H1 (cell line): Measurements from ENCODE around the gene MYCBPAP. TPM values are rescaled to one million over a fixed set of nuclear protein-coding genes. Genes with fewer than 3 reads are reported as not detected.

Experiments used
- CTCF ChIA-PET: fragments of 300-600 bp; sonication (Branson Sonifier 250); formaldehyde crosslinking; loops from one replicate; lab custom pipeline; 2021; ENCODE audit not compliant: partially characterized antibody; lab: Charles Lee
- POLR2A ChIA-PET: fragments of 300-600 bp; sonication (Branson Sonifier 250); formaldehyde crosslinking; loops from one replicate; lab custom pipeline; 2021; ENCODE audit warnings: inconsistent platforms; ENCODE audit not compliant: partially characterized antibody; lab: Charles Lee
- DNase-seq, 2 experiments: peaks; one replicate each; pipeline versions ENCODE4 v3.0.0 to v3.0.0-alpha.2; 2010 to 2022; ENCODE audit warnings: low spot score in 2 of 2, low read depth in 1 of 2, mixed read lengths in 1 of 2
- FAIRE-seq: peaks from 2 replicates; lab custom pipeline; 2011; peaks lifted over from hg19 to GRCh38; lab: Jason Lieb, UNC
- H2AFZ ChIP-seq: 2 replicates; pipeline ENCODE4 v1.8.1; 2012; ENCODE audit warnings: low read length, inconsistent platforms
- H2AK5ac ChIP-seq: 2 replicates; pipeline ENCODE4 v1.6.1; 2013; ENCODE audit warnings: low read depth, low read length
- H2BK120ac ChIP-seq: replicated peaks from 2 replicates; pipeline ENCODE3; 2013; ENCODE audit warnings: low read depth, low read length, inconsistent platforms
- H2BK12ac ChIP-seq: 2 replicates; pipeline ENCODE4 v1.6.1; 2013; ENCODE audit warnings: low read depth, low read length
- H2BK15ac ChIP-seq: 2 replicates; pipeline ENCODE4 v1.6.1; 2013; ENCODE audit warnings: low read length
- H2BK20ac ChIP-seq: 2 replicates; pipeline ENCODE4 v1.6.1; 2013; ENCODE audit warnings: low read length
- H2BK5ac ChIP-seq: 2 replicates; pipeline ENCODE4 v1.6.1; 2013; ENCODE audit warnings: low read depth, low read length
- H3K14ac ChIP-seq: 2 replicates; pipeline ENCODE4 v1.6.1; 2013; ENCODE audit warnings: inconsistent platforms; ENCODE audit not compliant: insufficient read length
- H3K18ac ChIP-seq: 2 replicates; pipeline ENCODE4 v1.6.1; 2013; ENCODE audit warnings: low read length; ENCODE audit errors: extremely low read depth
- H3K23ac ChIP-seq: 2 replicates; pipeline ENCODE4 v1.6.1; 2013; ENCODE audit warnings: inconsistent platforms; ENCODE audit not compliant: insufficient read length
- H3K23me2 ChIP-seq: 2 replicates; pipeline ENCODE4 v1.6.1; 2013; ENCODE audit warnings: low read depth, low read length
- H3K27ac ChIP-seq: 2 replicates; pipeline ENCODE4 v1.6.1; 2011; ENCODE audit warnings: low read depth, low read length, inconsistent platforms
- H3K27me3 ChIP-seq, 4 experiments: replicated peaks in 1 of 4; 1 replicate in 1 of 4; 2 replicates in 3 of 4; pipeline versions ENCODE4 v1.6.1 to v1.8.1; 2011 to 2013; ENCODE audit warnings: low read length in 3 of 4, mild to moderate bottlenecking in 3 of 4, inconsistent platforms in 2 of 4, mixed read lengths in 2 of 4, moderate library complexity in 1 of 4; ENCODE audit not compliant: control insufficient read depth in 3 of 4, insufficient read depth in 3 of 4; ENCODE audit errors: extremely low read depth in 1 of 4
- H3K36me3 ChIP-seq, 4 experiments: 2 replicates each; pipeline versions ENCODE4 v1.6.1 to v1.8.1; 2011 to 2013; ENCODE audit warnings: mild to moderate bottlenecking in 4 of 4, low read length in 3 of 4, moderate library complexity in 2 of 4, control low read depth in 1 of 4, inconsistent platforms in 1 of 4; ENCODE audit not compliant: insufficient read depth in 4 of 4, control insufficient read depth in 2 of 4
- H3K4ac ChIP-seq: replicated peaks from 2 replicates; pipeline ENCODE3; 2013; ENCODE audit warnings: low read length, low read depth, mixed read lengths, inconsistent platforms; ENCODE audit not compliant: insufficient read length
- H3K4me1 ChIP-seq, 4 experiments: replicated peaks in 1 of 4; 1 replicate in 1 of 4; 2 replicates in 3 of 4; pipeline versions ENCODE4 v1.6.1 to v1.8.1; 2011 to 2013; ENCODE audit warnings: low read length in 3 of 4, inconsistent platforms in 2 of 4, mixed read lengths in 1 of 4; ENCODE audit not compliant: insufficient read depth in 4 of 4, control insufficient read depth in 3 of 4
- H3K4me2 ChIP-seq, 2 experiments: 2 replicates each; pipeline versions ENCODE4 v1.6.1 to v1.8.1; 2011 to 2013; ENCODE audit warnings: low read depth in 2 of 2, low read length in 2 of 2, control low read depth in 1 of 2, inconsistent platforms in 1 of 2, mild to moderate bottlenecking in 1 of 2; ENCODE audit not compliant: insufficient read depth in 1 of 2
- H3K4me3 ChIP-seq, 4 experiments: fragments of 200-600, 300-600 bp in 1 of 4; sonication (generic), shearing (Covaris generic), sonication (Bioruptor Twin) in 1 of 4; 2 replicates each; pipeline versions ENCODE4 v1.5.1 to v1.8.1; 2011 to 2016; ENCODE audit warnings: low read length in 4 of 4, low read depth in 3 of 4, control low read depth in 2 of 4, inconsistent platforms in 2 of 4, mild to moderate bottlenecking in 2 of 4, mixed read lengths in 1 of 4, moderate library complexity in 1 of 4; ENCODE audit not compliant: insufficient read depth in 2 of 4; ENCODE audit errors: extremely low read depth in 1 of 4
- H3K56ac ChIP-seq: replicated peaks from 2 replicates; pipeline ENCODE3; 2013; ENCODE audit warnings: low read depth, mild to moderate bottlenecking, mixed read lengths, low read length, inconsistent platforms; ENCODE audit not compliant: insufficient read length
- H3K79me1 ChIP-seq: 2 replicates; pipeline ENCODE4 v1.6.1; 2013; ENCODE audit warnings: low read depth, low read length, control low read depth
- H3K79me2 ChIP-seq, 2 experiments: 2 replicates each; pipeline versions ENCODE4 v1.6.1 to v1.8.1; 2012 to 2013; ENCODE audit warnings: low read length in 2 of 2, mild to moderate bottlenecking in 2 of 2, inconsistent platforms in 1 of 2; ENCODE audit not compliant: insufficient read depth in 2 of 2, control insufficient read depth in 1 of 2
- H3K9ac ChIP-seq, 4 experiments: replicated peaks in 1 of 4; 1 replicate in 1 of 4; 2 replicates in 3 of 4; pipeline versions ENCODE4 v1.6.1 to v1.8.1; 2011 to 2013; ENCODE audit warnings: low read depth in 3 of 4, low read length in 3 of 4, control low read depth in 2 of 4, mild to moderate bottlenecking in 2 of 4, moderate library complexity in 2 of 4, inconsistent platforms in 1 of 4; ENCODE audit errors: extremely low read depth in 1 of 4
- H3K9me3 ChIP-seq, 2 experiments: 2 replicates each; pipeline versions ENCODE4 v1.6.1 to v1.8.1; 2012 to 2013; ENCODE audit warnings: mild to moderate bottlenecking in 2 of 2, moderate library complexity in 2 of 2, control low read depth in 1 of 2, inconsistent platforms in 1 of 2, low read depth in 1 of 2, low read length in 1 of 2, mixed read lengths in 1 of 2; ENCODE audit not compliant: insufficient read depth in 2 of 2
- H4K20me1 ChIP-seq, 2 experiments: replicated peaks in 1 of 2; 2 replicates each; pipeline versions ENCODE3 to v1.8.1; 2011 to 2013; ENCODE audit warnings: inconsistent platforms in 2 of 2, low read length in 2 of 2, mild to moderate bottlenecking in 1 of 2; ENCODE audit not compliant: insufficient read depth in 2 of 2, control insufficient read depth in 1 of 2
- H4K5ac ChIP-seq: 2 replicates; pipeline ENCODE4 v1.6.1; 2013; ENCODE audit warnings: low read length, low read depth, mixed read lengths, inconsistent platforms; ENCODE audit not compliant: insufficient read length
- H4K8ac ChIP-seq: 2 replicates; pipeline ENCODE4 v1.8.0; 2013; ENCODE audit warnings: mild to moderate bottlenecking, moderate library complexity, low read length, inconsistent platforms; ENCODE audit not compliant: insufficient read depth; ENCODE audit errors: extremely low read depth
- H4K91ac ChIP-seq: replicated peaks from 2 replicates; pipeline ENCODE3; 2013; ENCODE audit warnings: low read length, mixed read lengths, inconsistent platforms; ENCODE audit not compliant: insufficient read length
- KDM4A ChIP-seq: IDR thresholded peaks from one replicate; pipeline ENCODE4 v1.7.1; 2012; ENCODE audit warnings: low read depth, mild to moderate bottlenecking, moderate library complexity, low read length, inconsistent platforms; ENCODE audit not compliant: severe bottlenecking
- PHF8 ChIP-seq: fragments of 200-600 bp; sonication (generic); conservative IDR thresholded peaks from 2 replicates; pipeline ENCODE4 v1.7.1; 2012; ENCODE audit warnings: low read depth, mild to moderate bottlenecking, inconsistent platforms, low read length, moderate library complexity
- WGBS, 2 experiments: shearing (Covaris generic) in 1 of 2; methylation state at CpG; one replicate each; pipeline versions ENCODE4 v1.1.6 to v1.1.7; 2013 to 2015; ENCODE audit warnings: low lambda C conversion rate in 2 of 2, mixed read lengths in 2 of 2, inconsistent platforms in 1 of 2, low coverage in 1 of 2, missing lambda C conversion rate in 1 of 2; ENCODE audit not compliant: insufficient replicate concordance in 2 of 2, insufficient coverage in 1 of 2, insufficient read length in 1 of 2; ENCODE audit errors: extremely low coverage in 1 of 2, missing lambda C conversion rate in 1 of 2; 5-methylcytosine and 5-hydroxymethylcytosine counted together
- polyA plus RNA-seq, 7 experiments: library from polyadenylated mRNA; depleted of rRNA in 3 of 7; stranded (reverse) in 5 of 7; unstranded in 2 of 7; fragments of >200 nt in 5 of 7; fragments of 200-250 nt in 2 of 7; gene quantifications; 1 replicate in 5 of 7; 2 replicates in 1 of 7; 4 replicates in 1 of 7; pipeline versions ENCODE4 v1.2.1 to v1.2.3, GENCODE V29; 2011 to 2013; ENCODE audit warnings: missing spikeins in 2 of 7, mixed read lengths in 2 of 7
- total RNA-seq: library from RNA; stranded (reverse); fragmentation: NEBNext Ultra II Directional; extraction: Animal tissue kit (Norgen Biotek cat#: 25700); gene quantifications from 2 replicates; pipeline ENCODE4 v1.2.1, GENCODE V29; 2021

MYCBPAP gene
- total and polyA plus RNA-seq, 2 of the 8 experiments (the other 6 are each of a cell fraction or from before 2014, with no cell fraction given) = 0.89 to 3.3 TPM

GRCh38 chr17:50561746-50562141 lies 53.5 kb downstream of the MYCBPAP start:
- Histone ChIP-seq H3K27me3 (peaks cover 27 to 84% (median 76%) of the 10 kb centered on the region in 4 experiments), H3K79me2 (no peaks in the 10 kb centered on the region), H3K18ac (no peak overlapping the region; the same call in 1 of the 2 replicates), H3K9ac (no peak overlapping the region), H4K5ac (no peak overlapping the region), H3K27ac (no peak overlapping the region), H4K8ac (no peak overlapping the region), H2BK12ac (no peak overlapping the region), H2BK15ac (no peak overlapping the region), H2AFZ (no peak overlapping the region), H3K4me1 (peaks cover 0 to 37% (median 21%) of the 10 kb centered on the region in 4 experiments; a peak in 6 of 7 replicates), H3K79me1 (no peaks in the 10 kb centered on the region), H2BK120ac (no peak overlapping the region), H3K36me3 (no peaks in the 10 kb centered on the region), H2AK5ac (no peak overlapping the region), H3K23ac (no peak overlapping the region), H3K56ac (no peak overlapping the region), H3K4me3 (peak overlapping the region in 3 of 4 experiments; percentile 34 to 63 (median 34); a peak in 6 of 8 replicates), H3K4ac (no peak overlapping the region), H3K9me3 (no peaks in the 10 kb centered on the region), H2BK20ac (no peak overlapping the region), H3K23me2 (peaks cover 17% of the 10 kb centered on the region; the same call in 1 of the 2 replicates), H4K20me1 (peaks cover 7% of the 10 kb centered on the region in 2 experiments), H3K4me2 (peak overlapping the region; percentile 75 to 80), H4K91ac (no peak overlapping the region), H2BK5ac (no peak overlapping the region), H3K14ac (no peak overlapping the region)
- ChIA-PET CTCF (interaction anchor here (0.9 to 7.2 kb wide), 12 partner anchors 8 to 125 kb away, joined by 3 to 89 read pairs (median 5); no protein-coding TSS in a partner anchor), POLR2A (interaction anchor here (0.6 to 2.2 kb wide), 12 partner anchors 11 to 88 kb away, joined by 3 to 6 read pairs (median 4); no protein-coding TSS in a partner anchor)
- TF ChIP-seq PHF8 (no peak), KDM4A (peak; percentile 4)
- no peak for DNase-seq
- no peak for FAIRE-seq
- WGBS, 2 experiments = 0% methylated on average over 2 of the region's 27 CpGs; no CpG with 5 or more reads in 1 of the 2 experiments
